A549 (cell line): ENCODE measurements around the gene ZNF362.
"Not testable (repeated sequence)": the region's sequence is repeated elsewhere in the genome, so short reads cannot be mapped to it uniquely, and the experiment has no call there.

Experiments used
- BHLHE40 ChIP-seq: IDR thresholded peaks from 2 replicates; pipeline ENCODE4 v1.6.1; 2012; ENCODE audit warnings: low read depth, low read length, inconsistent platforms
- CTCF ChIP-seq: fragments of >200 bp; sonication (Bioruptor Twin); formaldehyde crosslinking; IDR thresholded peaks from 3 replicates; pipeline ENCODE4 v1.5.1; 2016
- EP300 ChIP-seq, 2 experiments: fragments of >200 bp; sonication (Bioruptor Twin); formaldehyde crosslinking; IDR thresholded peaks; 2 replicates in 1 of 2; 3 replicates in 1 of 2; pipeline ENCODE4 v1.6.1; 2016 to 2017
- MAZ ChIP-seq: fragments of 150-350 bp; IDR thresholded peaks from 2 replicates; pipeline ENCODE4 v1.6.1; 2014; ENCODE audit warnings: antibody characterized with exemption, low read depth, low read length, borderline replicate concordance
- PBX3 ChIP-seq: IDR thresholded peaks from 2 replicates; pipeline ENCODE4 v1.6.1; 2012
- POLR2A ChIP-seq: IDR thresholded peaks from 2 replicates; pipeline ENCODE4 v1.6.1; 2012; ENCODE audit warnings: mild to moderate bottlenecking, low read length
- RAD21 ChIP-seq, 2 experiments: fragments of >200 bp in 1 of 2; sonication (Bioruptor Twin) in 1 of 2; formaldehyde crosslinking in 1 of 2; IDR thresholded peaks in 1 of 2; conservative IDR thresholded peaks in 1 of 2; 2 replicates in 1 of 2; 3 replicates in 1 of 2; pipeline ENCODE4 v1.6.1; 2012 to 2018; ENCODE audit warnings: inconsistent platforms in 1 of 2
- RCOR1 ChIP-seq: fragments of 150-350 bp; IDR thresholded peaks from 2 replicates; pipeline ENCODE4 v1.6.1; 2014; ENCODE audit warnings: antibody characterized with exemption, low read length, low read depth
- RNF2 ChIP-seq: fragments of 200-600 bp; sonication (generic); IDR thresholded peaks from 2 replicates; pipeline ENCODE4 v1.6.1; 2016; ENCODE audit warnings: low read depth, mild to moderate bottlenecking, antibody characterized with exemption, moderate library complexity, borderline replicate concordance

GRCh38 chr1:33239410-33239809, 16.9 kb upstream of the ZNF362 start:
- not testable (repeated sequence) for TF ChIP-seq CTCF; RAD21 (conservative IDR thresholded peaks at IDR 0.05 in 1 of 2, IDR thresholded peaks at IDR 0.05 in 1 of 2); MAZ; POLR2A; BHLHE40; EP300 (IDR thresholded peaks at IDR 0.05); RNF2; PBX3; RCOR1
